ENCODE data around the gene RIPK1. TPM values are rescaled to one million over a fixed set of nuclear protein-coding genes. Genes with fewer than 3 reads are reported as not detected.

The RIPK1 gene
- total RNA-seq, 1 donor from 2014 or later = 26.3 TPM

DNA sequence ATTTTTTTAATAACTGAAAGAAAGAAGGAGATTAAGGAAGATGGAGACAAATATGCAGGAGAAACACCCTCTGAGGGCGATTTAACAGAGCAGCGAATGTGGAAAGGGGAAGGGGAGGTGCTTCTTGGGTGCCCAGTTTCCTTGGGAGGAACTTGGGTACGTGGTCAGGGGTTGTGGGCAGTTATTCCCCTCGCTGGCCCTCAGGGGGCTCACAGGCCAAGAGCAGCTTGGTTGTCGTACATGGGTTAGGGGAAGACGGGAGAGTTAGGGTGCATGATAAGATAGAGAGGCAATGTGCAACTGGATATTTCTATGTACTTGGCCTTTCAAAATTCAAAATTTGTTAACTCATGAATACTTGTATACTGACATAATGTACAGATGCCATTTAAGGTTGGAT is 96.1 kb downstream of the RIPK1 start:
- DNase-seq = no peak
- Histone ChIP-seq H3K4me1 (peaks cover 6% of the 10 kb centered on the region), H3K27ac (no peak overlapping the region), H3K9me3 (no peaks in the 10 kb centered on the region), H3K27me3 (ENCODE audit: low read depth) (no peaks in the 10 kb centered on the region), H3K36me3 (no peaks in the 10 kb centered on the region), H3K4me3 (no peak overlapping the region)
- intact Hi-C loops (cut with DNase I) = no loop called here
- no peak for ATAC-seq
- TF ChIP-seq, protein P1, sequence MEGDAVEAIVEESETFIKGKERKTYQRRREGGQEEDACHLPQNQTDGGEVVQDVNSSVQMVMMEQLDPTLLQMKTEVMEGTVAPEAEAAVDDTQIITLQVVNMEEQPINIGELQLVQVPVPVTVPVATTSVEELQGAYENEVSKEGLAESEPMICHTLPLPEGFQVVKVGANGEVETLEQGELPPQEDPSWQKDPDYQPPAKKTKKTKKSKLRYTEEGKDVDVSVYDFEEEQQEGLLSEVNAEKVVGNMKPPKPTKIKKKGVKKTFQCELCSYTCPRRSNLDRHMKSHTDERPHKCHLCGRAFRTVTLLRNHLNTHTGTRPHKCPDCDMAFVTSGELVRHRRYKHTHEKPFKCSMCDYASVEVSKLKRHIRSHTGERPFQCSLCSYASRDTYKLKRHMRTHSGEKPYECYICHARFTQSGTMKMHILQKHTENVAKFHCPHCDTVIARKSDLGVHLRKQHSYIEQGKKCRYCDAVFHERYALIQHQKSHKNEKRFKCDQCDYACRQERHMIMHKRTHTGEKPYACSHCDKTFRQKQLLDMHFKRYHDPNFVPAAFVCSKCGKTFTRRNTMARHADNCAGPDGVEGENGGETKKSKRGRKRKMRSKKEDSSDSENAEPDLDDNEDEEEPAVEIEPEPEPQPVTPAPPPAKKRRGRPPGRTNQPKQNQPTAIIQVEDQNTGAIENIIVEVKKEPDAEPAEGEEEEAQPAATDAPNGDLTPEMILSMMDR (IDR thresholded peaks at IDR 0.05) = no peak

Other genes starting within 250 kb of the RIPK1 start
- gene SERPINB1, start 226.6 kb upstream of the RIPK1 start, total RNA-seq = 125 TPM
- gene SERPINB9, start 165.2 kb upstream of the RIPK1 start, total RNA-seq = 12.8 TPM
- 160 TPM for gene SERPINB6, start 96.9 kb upstream of the RIPK1 start, total RNA-seq
- gene NQO2, start 68.6 kb upstream of the RIPK1 start, total RNA-seq = 22.4 TPM
- gene BPHL, start 50.2 kb downstream of the RIPK1 start, total RNA-seq = 12.7 TPM
- gene TUBB2A, start 89.0 kb downstream of the RIPK1 start, total RNA-seq = 18.3 TPM
- 0.59 TPM for gene TUBB2B, start 159.2 kb downstream of the RIPK1 start, total RNA-seq
- gene PSMG4, start 190.5 kb downstream of the RIPK1 start, total RNA-seq = 19.1 TPM